ENCODE measurements around the gene CYB561. TPM values are rescaled to one million over a fixed set of nuclear protein-coding genes. Genes with fewer than 3 reads are reported as not detected.

Gene CYB561
- total RNA-seq, 2 donors from 2014 or later, result 76.9 to 170 TPM

DNA sequence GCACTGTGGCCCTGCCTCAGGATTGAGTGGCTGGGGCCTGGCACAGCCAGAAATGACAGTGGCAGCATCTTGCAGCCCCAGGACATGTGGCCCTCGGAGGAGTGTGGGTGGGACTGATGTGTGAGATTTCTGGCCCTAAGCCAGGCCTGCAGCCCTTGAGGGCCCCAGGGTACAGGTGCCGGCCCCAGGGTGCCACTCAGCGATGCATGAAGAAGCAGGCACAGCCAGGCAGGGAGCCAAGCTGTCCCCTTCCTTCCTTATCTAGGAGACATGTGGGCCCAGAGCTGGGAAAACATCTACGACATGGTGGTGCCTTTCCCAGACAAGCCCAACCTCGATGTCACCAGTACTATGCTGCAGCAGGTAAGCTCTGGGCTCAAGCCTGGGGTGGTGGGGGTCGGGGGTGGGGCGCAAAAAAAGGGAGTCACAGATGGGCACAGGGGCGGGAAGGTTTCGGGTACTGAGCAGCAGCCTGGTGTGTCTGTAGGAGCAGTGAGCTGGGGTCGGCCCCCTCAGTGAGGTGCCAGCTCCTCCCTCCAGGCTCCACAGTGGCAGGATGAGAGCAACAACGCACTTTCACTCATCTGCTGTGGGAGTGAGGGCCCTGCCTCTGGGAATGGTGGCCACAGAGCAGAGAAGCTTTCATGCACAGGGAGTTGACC, 34.9 kb upstream of the CYB561 start:
- TF ChIP-seq, protein P1, sequence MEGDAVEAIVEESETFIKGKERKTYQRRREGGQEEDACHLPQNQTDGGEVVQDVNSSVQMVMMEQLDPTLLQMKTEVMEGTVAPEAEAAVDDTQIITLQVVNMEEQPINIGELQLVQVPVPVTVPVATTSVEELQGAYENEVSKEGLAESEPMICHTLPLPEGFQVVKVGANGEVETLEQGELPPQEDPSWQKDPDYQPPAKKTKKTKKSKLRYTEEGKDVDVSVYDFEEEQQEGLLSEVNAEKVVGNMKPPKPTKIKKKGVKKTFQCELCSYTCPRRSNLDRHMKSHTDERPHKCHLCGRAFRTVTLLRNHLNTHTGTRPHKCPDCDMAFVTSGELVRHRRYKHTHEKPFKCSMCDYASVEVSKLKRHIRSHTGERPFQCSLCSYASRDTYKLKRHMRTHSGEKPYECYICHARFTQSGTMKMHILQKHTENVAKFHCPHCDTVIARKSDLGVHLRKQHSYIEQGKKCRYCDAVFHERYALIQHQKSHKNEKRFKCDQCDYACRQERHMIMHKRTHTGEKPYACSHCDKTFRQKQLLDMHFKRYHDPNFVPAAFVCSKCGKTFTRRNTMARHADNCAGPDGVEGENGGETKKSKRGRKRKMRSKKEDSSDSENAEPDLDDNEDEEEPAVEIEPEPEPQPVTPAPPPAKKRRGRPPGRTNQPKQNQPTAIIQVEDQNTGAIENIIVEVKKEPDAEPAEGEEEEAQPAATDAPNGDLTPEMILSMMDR (IDR thresholded peaks at IDR 0.05), result no peak
- TF ChIP-seq POLR2AphosphoS5 (IDR thresholded peaks at IDR 0.05) (no peak), POLR2A (IDR thresholded peaks at IDR 0.05) (no peak)

DNA sequence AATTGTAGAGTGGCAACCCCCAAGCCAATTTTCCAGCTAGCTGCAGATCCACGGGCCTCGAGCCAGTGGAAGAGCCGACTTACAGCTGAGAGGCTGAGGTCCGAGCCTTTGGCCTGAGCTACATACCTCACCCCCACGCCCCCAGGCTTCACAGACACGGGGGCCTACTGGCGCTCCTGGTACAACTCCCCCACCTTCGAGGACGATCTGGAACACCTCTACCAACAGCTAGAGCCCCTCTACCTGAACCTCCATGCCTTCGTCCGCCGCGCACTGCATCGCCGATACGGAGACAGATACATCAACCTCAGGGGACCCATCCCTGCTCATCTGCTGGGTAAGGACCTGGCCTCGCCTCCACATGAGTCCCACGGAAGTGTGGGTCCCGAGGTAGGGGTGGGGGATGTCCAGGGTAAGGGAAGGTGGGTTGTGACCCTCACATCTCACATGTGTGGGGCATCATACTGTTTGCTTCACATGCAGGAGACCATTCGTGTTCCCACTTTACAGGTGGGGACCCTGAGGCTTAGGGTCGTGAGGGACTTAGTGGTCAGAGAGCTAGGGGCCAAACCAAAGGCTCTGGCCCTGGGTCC, 34.2 kb upstream of the CYB561 start:
- no peak overlapping the region for H3K27ac ChIP-seq
- no peaks in the 10 kb centered on the region for H3K9me3 ChIP-seq
- intact Hi-C loops (cut with DNase I), result no loop called here
- no peaks in the 10 kb centered on the region for H3K36me3 ChIP-seq
- DNase-seq (ENCODE audit: low spot score), result no peak
- H3K4me3 ChIP-seq, result no peak overlapping the region
- 91% methylated on average over 21 of the region's 21 CpGs for WGBS
- H3K27me3 ChIP-seq (replicated peaks; ENCODE audit: insufficient read depth), result no peaks in the 10 kb centered on the region
- TF ChIP-seq POLR2A (IDR thresholded peaks at IDR 0.05) (no peak), POLR2AphosphoS5 (IDR thresholded peaks at IDR 0.05) (no peak)
- TF ChIP-seq, protein P1 (IDR thresholded peaks at IDR 0.05), result no peak
- H3K4me1 ChIP-seq (replicated peaks), result peaks cover 6% of the 10 kb centered on the region

More for the DNA sequence above, 34.9 kb upstream of the CYB561 start:
- Histone ChIP-seq H3K9me3 (no peaks in the 10 kb centered on the region), H3K4me1 (replicated peaks) (peaks cover 6% of the 10 kb centered on the region), H3K27ac (no peak overlapping the region), H3K27me3 (replicated peaks; ENCODE audit: insufficient read depth) (no peaks in the 10 kb centered on the region), H3K36me3 (no peaks in the 10 kb centered on the region), H3K4me3 (no peak overlapping the region)
- DNase-seq (ENCODE audit: low spot score), result no peak
- intact Hi-C loops (cut with DNase I), result no loop called here
- WGBS, result 71% methylated on average over 11 of the region's 11 CpGs

DNA sequence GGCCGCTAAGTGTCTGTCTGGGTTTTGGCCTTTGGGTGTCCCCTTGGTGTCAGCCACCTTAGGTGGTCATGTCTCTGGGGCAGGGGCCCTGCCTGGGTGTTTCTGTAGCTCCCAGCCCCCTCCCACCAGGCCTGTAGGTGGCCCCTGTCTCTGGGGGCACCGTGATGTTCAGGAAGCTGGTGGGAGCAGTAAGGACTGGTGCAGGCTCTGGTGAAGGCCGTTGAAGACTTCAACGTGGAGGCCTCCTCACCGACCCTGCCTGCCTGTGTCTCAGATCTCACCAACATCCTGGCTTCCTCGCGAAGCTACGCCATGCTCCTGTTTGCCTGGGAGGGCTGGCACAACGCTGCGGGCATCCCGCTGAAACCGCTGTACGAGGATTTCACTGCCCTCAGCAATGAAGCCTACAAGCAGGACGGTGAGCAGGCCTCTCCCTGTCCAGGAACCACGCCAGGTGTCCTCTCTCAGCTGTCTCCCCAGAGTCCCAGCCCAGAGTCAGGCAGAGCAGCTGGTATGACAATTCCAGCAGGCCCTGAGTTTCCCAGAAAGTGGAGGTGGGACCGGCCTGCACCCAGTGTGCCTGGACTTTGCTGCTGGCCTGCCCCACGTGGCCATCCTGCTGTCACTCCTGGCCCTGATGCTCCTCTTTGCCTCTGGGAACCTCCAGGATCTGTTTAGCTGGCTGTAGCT, 33.5 kb upstream of the CYB561 start:
- 87% methylated on average over 15 of the region's 17 CpGs for WGBS
- H3K36me3 ChIP-seq, result no peaks in the 10 kb centered on the region
- H3K9me3 ChIP-seq, result no peaks in the 10 kb centered on the region
- H3K4me1 ChIP-seq (replicated peaks), result peaks cover 6% of the 10 kb centered on the region
- no peak overlapping the region for H3K4me3 ChIP-seq
- DNase-seq (ENCODE audit: low spot score), result no peak
- H3K27me3 ChIP-seq (replicated peaks; ENCODE audit: insufficient read depth), result no peaks in the 10 kb centered on the region
- no peak overlapping the region for H3K27ac ChIP-seq
- intact Hi-C loops (cut with DNase I), result loop anchor here (2.0 kb wide), 1 partner anchor 55 kb away; no protein-coding TSS in a partner anchor
- no peak for TF ChIP-seq POLR2A (IDR thresholded peaks at IDR 0.05)
- no peak for TF ChIP-seq POLR2AphosphoS5 (IDR thresholded peaks at IDR 0.05)
- TF ChIP-seq, protein P1 (IDR thresholded peaks at IDR 0.05), result no peak

DNA sequence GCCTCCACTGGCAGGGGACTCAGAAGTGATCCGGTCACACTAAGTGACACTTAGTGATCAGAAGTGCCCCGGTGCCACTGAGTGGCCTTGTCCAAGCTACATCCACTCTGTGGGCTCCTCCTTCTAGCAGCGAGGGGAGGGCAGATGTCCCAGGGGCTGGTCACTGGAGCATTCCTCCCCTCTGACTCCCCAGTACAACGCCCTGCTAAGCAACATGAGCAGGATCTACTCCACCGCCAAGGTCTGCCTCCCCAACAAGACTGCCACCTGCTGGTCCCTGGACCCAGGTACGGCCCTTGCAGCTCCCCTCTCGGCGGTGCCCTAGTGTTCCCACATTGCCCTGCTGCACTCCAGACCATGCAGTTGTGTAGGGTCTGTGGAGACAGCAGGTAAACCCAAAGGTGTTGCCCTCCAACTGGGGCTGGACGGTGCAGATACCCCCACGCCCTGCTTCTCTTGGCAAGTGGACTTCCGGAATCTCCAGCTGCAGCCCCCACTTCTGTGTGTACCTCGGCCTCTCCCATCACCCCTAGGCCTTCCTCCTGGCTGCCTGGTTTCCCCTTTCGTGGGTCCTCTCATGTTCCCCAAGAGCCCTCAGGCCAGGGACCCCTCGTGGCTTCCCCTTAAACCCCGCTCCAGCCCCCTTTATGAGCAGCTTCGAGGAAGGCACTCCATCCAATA, 32.8 kb upstream of the CYB561 start:
- Histone ChIP-seq H3K9me3 (no peaks in the 10 kb centered on the region), H3K36me3 (no peaks in the 10 kb centered on the region), H3K4me1 (replicated peaks) (peaks cover 6% of the 10 kb centered on the region), H3K27me3 (replicated peaks; ENCODE audit: insufficient read depth) (no peaks in the 10 kb centered on the region), H3K27ac (no peak overlapping the region), H3K4me3 (no peak overlapping the region)
- peak; percentile 79 for DNase-seq (ENCODE audit: low spot score)
- intact Hi-C loops (cut with DNase I), result loop anchor here (2.0 kb wide), 1 partner anchor 54 kb away; no protein-coding TSS in a partner anchor
- peak; percentile 55 for TF ChIP-seq POLR2AphosphoS5 (IDR thresholded peaks at IDR 0.05)
- TF ChIP-seq, protein P1 (IDR thresholded peaks at IDR 0.05), result peak; percentile 30 to 88 (median 80)
- no peak for TF ChIP-seq POLR2A (IDR thresholded peaks at IDR 0.05)
- 51% methylated on average over 16 of the region's 16 CpGs for WGBS
